Neural progenitor cell (in vitro differentiated cells): ENCODE measurements around the gene BARX2. TPM values are rescaled to one million over a fixed set of nuclear protein-coding genes. Genes with fewer than 3 reads are reported as not detected.

ENCODE experiments used
- DNase-seq: peaks from one replicate; pipeline ENCODE4 v3.0.0-alpha.2; 2016; ENCODE audit warnings: low spot score
- H2AFZ ChIP-seq: fragments of 200-600 bp; sonication (generic); replicated peaks from 2 replicates; pipeline ENCODE4 v1.6.1; 2016; ENCODE audit warnings: antibody characterized with exemption
- H3F3A ChIP-seq: fragments of 200-600 bp; sonication (generic); 2 replicates; pipeline ENCODE4 v1.6.1; 2016; ENCODE audit warnings: antibody characterized with exemption, low read depth
- H3K27ac ChIP-seq: fragments of 200-600 bp; sonication (generic); 2 replicates; pipeline ENCODE4 v1.5.1; 2016; ENCODE audit warnings: mild to moderate bottlenecking
- H3K27me3 ChIP-seq: fragments of 200-600 bp; sonication (generic); 2 replicates; pipeline ENCODE4 v1.6.1; 2016; ENCODE audit warnings: mild to moderate bottlenecking, moderate library complexity
- H3K36me3 ChIP-seq: fragments of 200-600 bp; sonication (generic); 2 replicates; pipeline ENCODE4 v1.5.1; 2016
- H3K4me1 ChIP-seq: fragments of 200-600 bp; sonication (generic); 2 replicates; pipeline ENCODE4 v1.6.1; 2016; ENCODE audit warnings: mixed run types
- H3K4me2 ChIP-seq: fragments of 200-600 bp; sonication (generic); 2 replicates; pipeline ENCODE4 v1.6.1; 2016
- H3K4me3 ChIP-seq: fragments of 200-600 bp; sonication (generic); 2 replicates; pipeline ENCODE4 v1.5.1; 2016
- H3K79me2 ChIP-seq: fragments of 200-600 bp; sonication (generic); 2 replicates; pipeline ENCODE4 v1.6.1; 2016; ENCODE audit warnings: low read depth
- H3K9ac ChIP-seq: fragments of 200-600 bp; sonication (generic); 2 replicates; pipeline ENCODE4 v1.6.1; 2016
- H3K9me3 ChIP-seq: fragments of 200-600 bp; sonication (generic); 2 replicates; pipeline ENCODE4 v1.5.1; 2016; ENCODE audit warnings: low read depth
- H4K20me1 ChIP-seq: fragments of 200-600 bp; sonication (generic); 2 replicates; pipeline ENCODE4 v1.6.1; 2016; ENCODE audit warnings: low read depth
- H3K27ac Mint-ChIP-seq: 3 replicates; pipeline ENCODE4 v1.8.0; 2021; ENCODE audit warnings: mixed read lengths
- H3K27me3 Mint-ChIP-seq: 2 replicates; pipeline ENCODE4 v1.8.0; 2022; ENCODE audit warnings: low read depth, mild to moderate bottlenecking, inconsistent platforms, moderate library complexity, mixed read lengths; ENCODE audit not compliant: insufficient read depth
- H3K36me3 Mint-ChIP-seq: 3 replicates; pipeline ENCODE4 v1.8.0; 2021; ENCODE audit warnings: mixed read lengths
- H3K4me1 Mint-ChIP-seq: 3 replicates; pipeline ENCODE4 v1.8.0; 2021; ENCODE audit warnings: mixed read lengths
- H3K4me3 Mint-ChIP-seq: 3 replicates; pipeline ENCODE4 v1.8.0; 2021; ENCODE audit warnings: mild to moderate bottlenecking, moderate library complexity, mixed read lengths
- H3K9me3 Mint-ChIP-seq: 3 replicates; pipeline ENCODE4 v1.8.0; 2020; ENCODE audit warnings: mixed read lengths
- EZH2 ChIP-seq: fragments of 200-600 bp; sonication (generic); IDR thresholded peaks from 2 replicates; pipeline ENCODE4 v1.6.1; 2017; ENCODE audit warnings: antibody characterized with exemption, mild to moderate bottlenecking, moderate library complexity
- EZH2phosphoT487 ChIP-seq: fragments of 200-600 bp; sonication (generic); IDR thresholded peaks from 2 replicates; pipeline ENCODE4 v1.6.1; 2017; ENCODE audit warnings: antibody characterized with exemption
- total RNA-seq: library from RNA; depleted of rRNA; stranded (reverse); fragments of >200 nt; gene quantifications from 2 replicates; pipeline ENCODE4 v1.2.3, GENCODE V29; 2015; ENCODE audit warnings: low replicate concordance
- TF ChIP-seq, protein P1 (sequence below): fragments of 200-600 bp; sonication (generic); IDR thresholded peaks from 2 replicates; pipeline ENCODE4 v1.5.1; 2017; ENCODE audit warnings: antibody characterized with exemption, mild to moderate bottlenecking

The BARX2 gene
- total RNA-seq, 1 donor from 2014 or later, result not detected

GRCh38 chr11:129489249-129489648 is 113.6 kb downstream of the BARX2 start:
- no peak overlapping the region for H3K27ac ChIP-seq
- H3K4me1 Mint-ChIP-seq, result peaks cover 12% of the 10 kb centered on the region
- no peaks in the 10 kb centered on the region for H4K20me1 ChIP-seq
- no peaks in the 10 kb centered on the region for H3K9me3 ChIP-seq
- no peak overlapping the region for H2AFZ ChIP-seq
- H3K9ac ChIP-seq, result no peak overlapping the region
- no peaks in the 10 kb centered on the region for H3K79me2 ChIP-seq
- H3K27me3 ChIP-seq, result peaks cover 3% of the 10 kb centered on the region
- peaks cover 9% of the 10 kb centered on the region for H3K4me1 ChIP-seq
- no peaks in the 10 kb centered on the region for H3K36me3 Mint-ChIP-seq
- H3K27me3 Mint-ChIP-seq, result peaks cover 5% of the 10 kb centered on the region
- no peak overlapping the region for H3K4me3 Mint-ChIP-seq
- H3K4me2 ChIP-seq, result no peak overlapping the region
- H3K4me3 ChIP-seq, result no peak overlapping the region
- peaks cover 10% of the 10 kb centered on the region for H3K9me3 Mint-ChIP-seq
- H3K36me3 ChIP-seq, result no peaks in the 10 kb centered on the region
- H3F3A ChIP-seq, result no peaks in the 10 kb centered on the region
- no peak for TF ChIP-seq EZH2
- no peak for TF ChIP-seq EZH2phosphoT487
- TF ChIP-seq, protein P1, sequence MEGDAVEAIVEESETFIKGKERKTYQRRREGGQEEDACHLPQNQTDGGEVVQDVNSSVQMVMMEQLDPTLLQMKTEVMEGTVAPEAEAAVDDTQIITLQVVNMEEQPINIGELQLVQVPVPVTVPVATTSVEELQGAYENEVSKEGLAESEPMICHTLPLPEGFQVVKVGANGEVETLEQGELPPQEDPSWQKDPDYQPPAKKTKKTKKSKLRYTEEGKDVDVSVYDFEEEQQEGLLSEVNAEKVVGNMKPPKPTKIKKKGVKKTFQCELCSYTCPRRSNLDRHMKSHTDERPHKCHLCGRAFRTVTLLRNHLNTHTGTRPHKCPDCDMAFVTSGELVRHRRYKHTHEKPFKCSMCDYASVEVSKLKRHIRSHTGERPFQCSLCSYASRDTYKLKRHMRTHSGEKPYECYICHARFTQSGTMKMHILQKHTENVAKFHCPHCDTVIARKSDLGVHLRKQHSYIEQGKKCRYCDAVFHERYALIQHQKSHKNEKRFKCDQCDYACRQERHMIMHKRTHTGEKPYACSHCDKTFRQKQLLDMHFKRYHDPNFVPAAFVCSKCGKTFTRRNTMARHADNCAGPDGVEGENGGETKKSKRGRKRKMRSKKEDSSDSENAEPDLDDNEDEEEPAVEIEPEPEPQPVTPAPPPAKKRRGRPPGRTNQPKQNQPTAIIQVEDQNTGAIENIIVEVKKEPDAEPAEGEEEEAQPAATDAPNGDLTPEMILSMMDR, result no peak
- H3K27ac Mint-ChIP-seq, result no peak overlapping the region
- DNase-seq, result no peak

GRCh38 chr11:129490004-129490403 is 114.4 kb downstream of the BARX2 start:
- H3K27ac Mint-ChIP-seq, result no peak overlapping the region
- Histone ChIP-seq H3K9ac (no peak overlapping the region), H3K79me2 (no peaks in the 10 kb centered on the region), H3K4me2 (no peak overlapping the region), H3K4me3 (no peak overlapping the region), H3K27me3 (peaks cover 3% of the 10 kb centered on the region), H3K27ac (no peak overlapping the region), H2AFZ (no peak overlapping the region), H3K36me3 (no peaks in the 10 kb centered on the region), H3K9me3 (no peaks in the 10 kb centered on the region), H3K4me1 (peaks cover 9% of the 10 kb centered on the region), H3F3A (no peaks in the 10 kb centered on the region), H4K20me1 (no peaks in the 10 kb centered on the region)
- no peak for DNase-seq
- no peak overlapping the region for H3K4me3 Mint-ChIP-seq
- H3K27me3 Mint-ChIP-seq, result peaks cover 5% of the 10 kb centered on the region
- H3K4me1 Mint-ChIP-seq, result peaks cover 12% of the 10 kb centered on the region
- H3K36me3 Mint-ChIP-seq, result no peaks in the 10 kb centered on the region
- H3K9me3 Mint-ChIP-seq, result peaks cover 14% of the 10 kb centered on the region
- TF ChIP-seq EZH2phosphoT487, result no peak
- no peak for TF ChIP-seq EZH2
- TF ChIP-seq, protein P1, result no peak

- peaks cover 5% of the 10 kb centered on the region for H3K27me3 Mint-ChIP-seq
- H3K36me3 Mint-ChIP-seq, result no peaks in the 10 kb centered on the region
- no peak overlapping the region for H3K4me3 Mint-ChIP-seq
- no peak overlapping the region for H3K4me2 ChIP-seq
- H3K4me1 Mint-ChIP-seq, result peaks cover 12% of the 10 kb centered on the region
- H4K20me1 ChIP-seq, result no peaks in the 10 kb centered on the region
- no peak overlapping the region for H3K27ac ChIP-seq
- H3F3A ChIP-seq, result no peaks in the 10 kb centered on the region
- no peak overlapping the region for H3K27ac Mint-ChIP-seq
- no peak for DNase-seq
- TF ChIP-seq EZH2phosphoT487 (no peak), EZH2 (no peak)
- TF ChIP-seq, protein P1, result no peak
- H3K27me3 ChIP-seq, result peaks cover 3% of the 10 kb centered on the region
- no peak overlapping the region for H2AFZ ChIP-seq
- H3K4me3 ChIP-seq, result no peak overlapping the region
- no peaks in the 10 kb centered on the region for H3K9me3 ChIP-seq
- H3K9me3 Mint-ChIP-seq, result peaks cover 4% of the 10 kb centered on the region
- H3K79me2 ChIP-seq, result no peaks in the 10 kb centered on the region
- no peaks in the 10 kb centered on the region for H3K36me3 ChIP-seq
- peaks cover 9% of the 10 kb centered on the region for H3K4me1 ChIP-seq
- H3K9ac ChIP-seq, result no peak overlapping the region
These were observed 118.1 kb downstream of the BARX2 start for GRCh38 chr11:129493746-129494145.

Other genes starting within 250 kb of the BARX2 start
- 14.7 and 21.4 TPM in 2 replicates for gene ARHGAP32, start 183.5 kb upstream of the BARX2 start, total RNA-seq